IMR-90 (cell line): ENCODE data around the gene PBX3. TPM values are rescaled to one million over a fixed set of nuclear protein-coding genes. Genes with fewer than 3 reads are reported as not detected.

Source experiments
- ATAC-seq: fragments of 200-7000 bp; cut with Tn5 transposase; 2 replicates; pipeline ENCODE4 v1.9.1; 2020; ENCODE audit warnings: low read depth, mild to moderate bottlenecking, moderate library complexity
- BruUV-seq: library from RNA; stranded (reverse); fragments of 400-500 nt; replicated peaks from 2 replicates; lab custom pipeline; 2021; lab: Mats Ljungman, UMichigan
- CTCF ChIA-PET: fragments of 300-600 bp; formaldehyde crosslinking; extraction: SDS; loops from one replicate; lab custom pipeline; 2021; ENCODE audit warnings: antibody characterized with exemption; lab: Yijun Ruan, JAX
- POLR2A ChIA-PET: fragments of 300-600 bp; sonication (Branson Sonifier 250); formaldehyde crosslinking; loops from one replicate; lab custom pipeline; 2022; ENCODE audit warnings: antibody characterized with exemption; ENCODE audit not compliant: unreplicated experiment; lab: Charles Lee
- DNase-seq: peaks from one replicate; pipeline ENCODE4 v3.0.0; 2013
- H2AFZ ChIP-seq: replicated peaks from 2 replicates; pipeline ENCODE3; 2013; ENCODE audit warnings: low read length, mild to moderate bottlenecking; ENCODE audit not compliant: poor library complexity
- H2AK5ac ChIP-seq: 2 replicates; pipeline ENCODE4 v1.6.1; 2013; ENCODE audit warnings: low read depth, low read length, inconsistent platforms
- H2AK9ac ChIP-seq: replicated peaks from 2 replicates; pipeline ENCODE3; 2013; ENCODE audit warnings: mild to moderate bottlenecking, low read depth, low read length, moderate library complexity; ENCODE audit not compliant: poor library complexity
- H2BK120ac ChIP-seq: 2 replicates; pipeline ENCODE4 v1.6.1; 2013; ENCODE audit warnings: low read depth, low read length, inconsistent platforms
- H2BK15ac ChIP-seq: 3 replicates; pipeline ENCODE4 v1.6.1; 2013; ENCODE audit warnings: low read depth, low read length, inconsistent platforms
- H2BK20ac ChIP-seq: 2 replicates; pipeline ENCODE4 v1.6.1; 2013; ENCODE audit warnings: low read depth, mild to moderate bottlenecking, inconsistent platforms, low read length, moderate library complexity
- H2BK5ac ChIP-seq: 2 replicates; pipeline ENCODE4 v1.6.1; 2013; ENCODE audit warnings: mild to moderate bottlenecking, low read depth, low read length, inconsistent platforms; ENCODE audit not compliant: poor library complexity, severe bottlenecking
- H3K14ac ChIP-seq: replicated peaks from 2 replicates; pipeline ENCODE4 v1.6.1; 2013; ENCODE audit warnings: low read depth, low read length, inconsistent platforms
- H3K18ac ChIP-seq: 2 replicates; pipeline ENCODE4 v1.6.1; 2013; ENCODE audit warnings: low read depth, low read length, control low read depth
- H3K23ac ChIP-seq: 2 replicates; pipeline ENCODE4 v1.6.1; 2013; ENCODE audit warnings: low read depth, low read length, inconsistent platforms
- H3K27ac ChIP-seq: 2 replicates; pipeline ENCODE4 v1.5.1; 2013; ENCODE audit warnings: mild to moderate bottlenecking, control low read depth, low read length; ENCODE audit not compliant: insufficient read depth
- H3K27me3 ChIP-seq: 2 replicates; pipeline ENCODE4 v1.6.1; 2013; ENCODE audit warnings: low read length; ENCODE audit not compliant: control insufficient read depth, insufficient read depth
- H3K36me3 ChIP-seq: 2 replicates; pipeline ENCODE4 v1.6.1; 2013; ENCODE audit warnings: low read length, mixed read lengths; ENCODE audit not compliant: control insufficient read depth, insufficient read depth
- H3K4ac ChIP-seq: 2 replicates; pipeline ENCODE4 v1.6.1; 2013; ENCODE audit warnings: low read depth, low read length, inconsistent platforms
- H3K4me1 ChIP-seq: 2 replicates; pipeline ENCODE4 v1.6.1; 2013; ENCODE audit warnings: low read length, mixed read lengths; ENCODE audit not compliant: control insufficient read depth, insufficient read depth
- H3K4me2 ChIP-seq: 2 replicates; pipeline ENCODE4 v1.6.1; 2013; ENCODE audit warnings: low read depth, mild to moderate bottlenecking, control low read depth, low read length, moderate library complexity
- H3K4me3 ChIP-seq: 2 replicates; pipeline ENCODE4 v1.5.1; 2013; ENCODE audit warnings: low read depth, mild to moderate bottlenecking, control low read depth, low read length, moderate library complexity; ENCODE audit not compliant: insufficient read depth
- H3K56ac ChIP-seq: 2 replicates; pipeline ENCODE4 v1.6.1; 2013; ENCODE audit warnings: low read length, inconsistent platforms; ENCODE audit not compliant: insufficient read depth; ENCODE audit errors: extremely low read depth
- H3K79me1 ChIP-seq, 2 experiments: 2 replicates each; pipeline ENCODE4 v1.6.1; 2013; ENCODE audit warnings: low read length in 2 of 2, inconsistent platforms in 1 of 2, low read depth in 1 of 2
- H3K9ac ChIP-seq: 2 replicates; pipeline ENCODE4 v1.6.1; 2013; ENCODE audit warnings: low read depth, low read length, control low read depth
- H3K9me1 ChIP-seq: 2 replicates; pipeline ENCODE4 v1.6.1; 2013; ENCODE audit warnings: low read length, inconsistent platforms; ENCODE audit not compliant: insufficient read depth
- H3K9me3 ChIP-seq: 2 replicates; pipeline ENCODE4 v1.6.1; 2013; ENCODE audit warnings: low read length; ENCODE audit not compliant: control insufficient read depth, insufficient read depth
- H4K20me1 ChIP-seq: 2 replicates; pipeline ENCODE4 v1.6.1; 2013; ENCODE audit warnings: low read length, inconsistent platforms; ENCODE audit not compliant: insufficient read depth
- H4K5ac ChIP-seq: 2 replicates; pipeline ENCODE4 v1.6.1; 2013; ENCODE audit warnings: mild to moderate bottlenecking, low read depth, low read length, control low read depth
- H4K8ac ChIP-seq, 2 experiments: 2 replicates each; pipeline ENCODE4 v1.6.1; 2013; ENCODE audit warnings: low read depth in 2 of 2, low read length in 2 of 2, control low read depth in 1 of 2, inconsistent platforms in 1 of 2
- H4K91ac ChIP-seq: 2 replicates; pipeline ENCODE4 v1.6.1; 2013; ENCODE audit warnings: low read depth, low read length, inconsistent platforms; ENCODE audit not compliant: insufficient read depth
- BHLHE40 ChIP-seq: fragments of 150-350 bp; IDR thresholded peaks from 2 replicates; pipeline ENCODE4 v1.6.1; 2016; ENCODE audit warnings: mild to moderate bottlenecking, low read depth, low read length
- CEBPB ChIP-seq: IDR thresholded peaks from 2 replicates; pipeline ENCODE4 v1.6.1; 2012; ENCODE audit warnings: low read depth, low read length, improper control_type of control experiment
- CHD1 ChIP-seq: IDR thresholded peaks from 2 replicates; pipeline ENCODE4 v1.6.1; 2012; ENCODE audit warnings: low read depth, low read length, improper control_type of control experiment
- CTCF ChIP-seq: conservative IDR thresholded peaks from 2 replicates; pipeline ENCODE4 v1.5.1; 2012; ENCODE audit warnings: mild to moderate bottlenecking, low read depth, low read length, improper control_type of control experiment
- ELK1 ChIP-seq: fragments of 150-350 bp; IDR thresholded peaks from 2 replicates; pipeline ENCODE4 v1.6.1; 2016; ENCODE audit warnings: low read depth, mild to moderate bottlenecking, low read length, moderate library complexity, borderline replicate concordance
- MAFK ChIP-seq: IDR thresholded peaks from 2 replicates; pipeline ENCODE4 v1.6.1; 2012; ENCODE audit warnings: low read depth, low read length, improper control_type of control experiment
- MXI1 ChIP-seq: IDR thresholded peaks from 2 replicates; pipeline ENCODE4 v1.6.1; 2012; ENCODE audit warnings: low read depth, mild to moderate bottlenecking, low read length, moderate library complexity, borderline replicate concordance
- POLR2A ChIP-seq: IDR thresholded peaks from 2 replicates; pipeline ENCODE4 v1.6.1; 2012; ENCODE audit warnings: mild to moderate bottlenecking, low read depth, low read length
- RCOR1 ChIP-seq: IDR thresholded peaks from 2 replicates; pipeline ENCODE4 v1.6.1; 2012; ENCODE audit warnings: mild to moderate bottlenecking, low read length, improper control_type of control experiment; ENCODE audit not compliant: insufficient replicate concordance
- SMC3 ChIP-seq: fragments of 150-350 bp; IDR thresholded peaks from 2 replicates; pipeline ENCODE4 v1.6.1; 2016; ENCODE audit warnings: low read depth, mild to moderate bottlenecking, antibody characterized with exemption, low read length, moderate library complexity
- dilution Hi-C: fragments of 300-500 bp; cut with HindIII; formaldehyde crosslinking; loops from one replicate; pipeline ENCODE4 v1.14.3; 2018; ENCODE audit warnings: low sequenced_read_pairs; ENCODE audit not compliant: unreplicated experiment
- in situ Hi-C: fragments of 300-500 bp; cut with MboI; formaldehyde crosslinking; loops from 3 replicates; pipeline ENCODE4 v1.14.3; 2019; ENCODE audit warnings: low sequenced_read_pairs, inconsistent platforms, mixed read lengths
- intact Hi-C: fragments of 100-400 bp; cut with micrococcal nuclease; formaldehyde crosslinking; loops from 2 replicates; pipeline ENCODE4 v1.10.0; 2022
- polyA plus RNA-seq, 3 experiments: library from polyadenylated mRNA; depleted of rRNA; stranded (reverse); fragments of >200 nt; gene quantifications; 2 replicates each; pipeline ENCODE4 v1.2.3, GENCODE V29; 2012; ENCODE audit warnings: low replicate concordance in 1 of 3
- total RNA-seq: library from RNA; depleted of rRNA; stranded (reverse); fragments of >200 nt; gene quantifications from 2 replicates; pipeline ENCODE4 v1.2.3, GENCODE V29; 2012

The PBX3 gene
- total and polyA plus RNA-seq, 2 of the 4 experiments (the other 2 are of a cell fraction), result 12.0 to 15.6 TPM

GRCh38 chr9:125881042-125881441 is 133.9 kb downstream of the PBX3 start:
- Histone ChIP-seq H2BK120ac (no peak overlapping the region), H3K9ac (no peak overlapping the region)
- CTCF ChIA-PET, result interaction anchor here (0.7 kb wide), 1 partner anchor 96 kb away, joined by 3 read pairs; no protein-coding TSS in a partner anchor

More at GRCh38 chr9:125881042-125881441, 133.9 kb downstream of the PBX3 start:
- Histone ChIP-seq H3K9me1 (no peaks in the 10 kb centered on the region), H3K14ac (no peak overlapping the region), H3K4me3 (no peak overlapping the region), H4K91ac (no peak overlapping the region), H4K20me1 (no peaks in the 10 kb centered on the region), H2AK9ac (no peak overlapping the region), H2BK15ac (no peak overlapping the region), H3K4me1 (no peaks in the 10 kb centered on the region), H3K4me2 (no peak overlapping the region), H3K18ac (no peak overlapping the region), H4K8ac (no peak overlapping the region), H4K5ac (no peak overlapping the region), H3K56ac (no peak overlapping the region), H3K23ac (no peak overlapping the region), H2BK20ac (no peak overlapping the region), H2AFZ (no peak overlapping the region), H3K4ac (no peak overlapping the region), H3K27me3 (no peaks in the 10 kb centered on the region), H3K79me1 (peaks cover 19 to 24% of the 10 kb centered on the region in 2 experiments), H2BK5ac (no peak overlapping the region), H2AK5ac (no peak overlapping the region), H3K27ac (no peak overlapping the region), H3K9me3 (no peaks in the 10 kb centered on the region), H3K36me3 (no peaks in the 10 kb centered on the region)
- in situ Hi-C loops (no loop called here), intact Hi-C loops (loop anchor here (5.0 kb wide), 1 partner anchor 39 kb away; no protein-coding TSS in a partner anchor), dilution Hi-C loops (no loop called here)
- no TSS peak for BruUV-seq
- ATAC-seq (no peak), DNase-seq (no peak)
- TF ChIP-seq MAFK (no peak), BHLHE40 (no peak), SMC3 (no peak), ELK1 (no peak), POLR2A (no peak), MXI1 (no peak), CHD1 (no peak), RCOR1 (no peak), CEBPB (no peak), CTCF (no peak)
- POLR2A ChIA-PET, result no interaction called here
